ENCODE results near the gene BLTP1. TPM values are rescaled to one million over a fixed set of nuclear protein-coding genes. Genes with fewer than 3 reads are reported as not detected.

The BLTP1 gene
- total RNA-seq, 1 donor from 2014 or later = 44.4 TPM

GRCh38 chr4:122118243-122118642, 33.9 kb upstream of the BLTP1 start:
- DNase-seq (no peak), ATAC-seq (ENCODE audit: low read depth) (no peak)
- no peak for TF ChIP-seq CTCF (IDR thresholded peaks at IDR 0.05)
- intact Hi-C loops (cut with micrococcal nuclease) = no loop called here
- Mint-ChIP-seq H3K27me3 (no peaks in the 10 kb centered on the region), H3K36me3 (ENCODE audit: low read depth) (no peaks in the 10 kb centered on the region), H3K9me3 (peaks cover 2% of the 10 kb centered on the region), H3K27ac (no peak overlapping the region), H3K4me1 (no peaks in the 10 kb centered on the region), H3K4me3 (no peak overlapping the region)
- CTCF ChIA-PET = no interaction called here
- POLR2A ChIA-PET = no interaction called here

- no peaks in the 10 kb centered on the region for H3K4me1 Mint-ChIP-seq
- H3K27ac Mint-ChIP-seq = no peak overlapping the region
- DNase-seq = no peak
- H3K4me3 Mint-ChIP-seq = no peak overlapping the region
- no peak for ATAC-seq (ENCODE audit: low read depth)
- intact Hi-C loops (cut with micrococcal nuclease) = no loop called here
- no peaks in the 10 kb centered on the region for H3K36me3 Mint-ChIP-seq (ENCODE audit: low read depth)
- peaks cover 2% of the 10 kb centered on the region for H3K9me3 Mint-ChIP-seq
- no peaks in the 10 kb centered on the region for H3K27me3 Mint-ChIP-seq
- TF ChIP-seq CTCF (IDR thresholded peaks at IDR 0.05) = no peak
- ChIA-PET CTCF (no interaction called here), POLR2A (no interaction called here)
Measured at GRCh38 chr4:122119739-122120138, 32.4 kb upstream of the BLTP1 start.

GRCh38 chr4:122121593-122121992, 30.5 kb upstream of the BLTP1 start:
- POLR2A ChIA-PET = no interaction called here
- DNase-seq (no peak), ATAC-seq (ENCODE audit: low read depth) (no peak)
- CTCF ChIA-PET = no interaction called here
- H3K36me3 Mint-ChIP-seq (ENCODE audit: low read depth) = no peaks in the 10 kb centered on the region
- no peak for TF ChIP-seq CTCF (IDR thresholded peaks at IDR 0.05)
- no peak overlapping the region for H3K4me3 Mint-ChIP-seq
- H3K9me3 Mint-ChIP-seq = peaks cover 2% of the 10 kb centered on the region
- H3K27ac Mint-ChIP-seq = no peak overlapping the region
- no peaks in the 10 kb centered on the region for H3K27me3 Mint-ChIP-seq
- intact Hi-C loops (cut with micrococcal nuclease) = no loop called here
- no peaks in the 10 kb centered on the region for H3K4me1 Mint-ChIP-seq

GRCh38 chr4:122122083-122122482, 30.0 kb upstream of the BLTP1 start:
- Mint-ChIP-seq H3K9me3 (peaks cover 2% of the 10 kb centered on the region), H3K36me3 (ENCODE audit: low read depth) (no peaks in the 10 kb centered on the region), H3K4me1 (no peaks in the 10 kb centered on the region), H3K4me3 (no peak overlapping the region), H3K27ac (no peak overlapping the region), H3K27me3 (no peaks in the 10 kb centered on the region)
- intact Hi-C loops (cut with micrococcal nuclease) = no loop called here
- ATAC-seq (ENCODE audit: low read depth) (no peak), DNase-seq (no peak)
- ChIA-PET CTCF (no interaction called here), POLR2A (no interaction called here)
- TF ChIP-seq CTCF (IDR thresholded peaks at IDR 0.05) = no peak

GRCh38 chr4:122129061-122129460, 23.1 kb upstream of the BLTP1 start:
- H3K4me3 Mint-ChIP-seq = no peak overlapping the region
- intact Hi-C loops (cut with micrococcal nuclease) = no loop called here
- CTCF ChIA-PET = no interaction called here

More at GRCh38 chr4:122129061-122129460, 23.1 kb upstream of the BLTP1 start:
- DNase-seq (no peak), ATAC-seq (ENCODE audit: low read depth) (no peak)
- POLR2A ChIA-PET = no interaction called here
- TF ChIP-seq CTCF (IDR thresholded peaks at IDR 0.05) = no peak
- H3K4me1 Mint-ChIP-seq = no peaks in the 10 kb centered on the region
- no peaks in the 10 kb centered on the region for H3K9me3 Mint-ChIP-seq
- no peaks in the 10 kb centered on the region for H3K27me3 Mint-ChIP-seq
- H3K36me3 Mint-ChIP-seq (ENCODE audit: low read depth) = no peaks in the 10 kb centered on the region
- H3K27ac Mint-ChIP-seq = no peak overlapping the region

Measured in activated B cell treated with CpG ODN at 0.5 μM for 24 hours (primary cell).